OCI-LY3 (cell line): ENCODE results near the gene BRD1.

Experiments used
- H2AFZ ChIP-seq: fragments of 200-600, 300-600 bp; shearing (Covaris generic); 2 replicates; pipeline ENCODE4 v1.6.0; 2014; ENCODE audit warnings: antibody characterized with exemption, low read depth, low read length
- H3K27ac ChIP-seq: fragments of 200-600, 300-600 bp; sonication (generic); 2 replicates; pipeline ENCODE4 v1.5.1; 2014; ENCODE audit warnings: mild to moderate bottlenecking, low read length, moderate library complexity, mixed read lengths
- H3K27me3 ChIP-seq: fragments of 200-600, 300-600 bp; sonication (generic); 2 replicates; pipeline ENCODE4 v1.6.1; 2014; ENCODE audit warnings: low read depth, low read length, mixed read lengths
- H3K36me3 ChIP-seq: fragments of 200-600, 300-600 bp; sonication (generic); replicated peaks from 2 replicates; pipeline ENCODE3; 2014; ENCODE audit warnings: low read depth, low read length, mixed read lengths
- H3K4me1 ChIP-seq: fragments of 300-600, 200-600 bp; sonication (generic); 2 replicates; pipeline ENCODE4 v1.6.1; 2014; ENCODE audit warnings: low read length, mixed read lengths
- H3K4me2 ChIP-seq: fragments of 200-600, 300-600 bp; sonication (generic); 2 replicates; pipeline ENCODE4 v1.6.1; 2014; ENCODE audit warnings: low read length, mixed read lengths
- H3K4me3 ChIP-seq: fragments of 300-600, 200-600 bp; sonication (generic); 2 replicates; pipeline ENCODE4 v1.5.1; 2014; ENCODE audit warnings: antibody characterized with exemption, mild to moderate bottlenecking, low read length, moderate library complexity
- H3K79me2 ChIP-seq: fragments of 300-600, 200-600 bp; shearing (Covaris generic); 2 replicates; pipeline ENCODE4 v1.6.1; 2014; ENCODE audit warnings: mild to moderate bottlenecking, low read length, mixed read lengths
- H3K9ac ChIP-seq: fragments of 300-600, 200-600 bp; shearing (Covaris generic); 2 replicates; pipeline ENCODE4 v1.6.0; 2014; ENCODE audit warnings: mild to moderate bottlenecking, low read length, moderate library complexity
- H3K9me3 ChIP-seq: fragments of 200-600, 300-600 bp; shearing (Covaris generic); 2 replicates; pipeline ENCODE4 v1.6.1; 2014; ENCODE audit warnings: low read length, mixed read lengths; ENCODE audit not compliant: insufficient read depth
- H4K20me1 ChIP-seq: fragments of 200-600, 300-600 bp; sonication (generic); 2 replicates; pipeline ENCODE4 v1.6.1; 2016; ENCODE audit warnings: low read length, mixed read lengths; ENCODE audit not compliant: insufficient read depth
- CTCF ChIP-seq: fragments of 200-600, 300-600 bp; sonication (generic); IDR thresholded peaks from 2 replicates; pipeline ENCODE4 v1.5.1; 2014; ENCODE audit warnings: antibody characterized with exemption, low read length, low read depth
- EZH2phosphoT487 ChIP-seq: fragments of 200-600 bp; shearing (Covaris generic); IDR thresholded peaks from 2 replicates; pipeline ENCODE4 v1.6.1; 2018; ENCODE audit warnings: antibody characterized with exemption, mixed run types, low read depth

BRD1 gene

GRCh38 chr22:49814164-49814686, 13.4 kb downstream of the BRD1 start:
- H3K4me3 ChIP-seq = no peak overlapping the region
- H3K4me2 ChIP-seq = no peak overlapping the region
- peaks cover 100% of the 10 kb centered on the region for H3K79me2 ChIP-seq
- H3K36me3 ChIP-seq = peaks cover 10% of the 10 kb centered on the region
- peaks cover 74% of the 10 kb centered on the region for H4K20me1 ChIP-seq
- no peak overlapping the region for H2AFZ ChIP-seq
- no peak overlapping the region for H3K9ac ChIP-seq
- H3K4me1 ChIP-seq = peaks cover 6% of the 10 kb centered on the region
- no peaks in the 10 kb centered on the region for H3K9me3 ChIP-seq
- TF ChIP-seq EZH2phosphoT487 = no peak
- TF ChIP-seq CTCF = no peak
- H3K27me3 ChIP-seq = no peaks in the 10 kb centered on the region
- no peak overlapping the region for H3K27ac ChIP-seq

- Histone ChIP-seq H3K79me2 (peaks cover 100% of the 10 kb centered on the region), H2AFZ (no peak overlapping the region), H3K4me2 (no peak overlapping the region), H3K36me3 (peaks cover 10% of the 10 kb centered on the region), H3K4me1 (peaks cover 6% of the 10 kb centered on the region), H3K27me3 (no peaks in the 10 kb centered on the region), H3K27ac (no peak overlapping the region), H3K4me3 (no peak overlapping the region), H4K20me1 (peaks cover 77% of the 10 kb centered on the region), H3K9me3 (no peaks in the 10 kb centered on the region), H3K9ac (no peak overlapping the region)
- no peak for TF ChIP-seq EZH2phosphoT487
- TF ChIP-seq CTCF = no peak
Measured at GRCh38 chr22:49812838-49813237, 14.8 kb downstream of the BRD1 start.

- TF ChIP-seq CTCF (no peak), EZH2phosphoT487 (no peak)
- Histone ChIP-seq H3K9ac (no peak overlapping the region), H3K4me1 (peaks cover 6% of the 10 kb centered on the region), H4K20me1 (peaks cover 75% of the 10 kb centered on the region), H3K36me3 (peaks cover 4% of the 10 kb centered on the region), H3K4me3 (no peak overlapping the region), H2AFZ (no peak overlapping the region), H3K4me2 (no peak overlapping the region), H3K79me2 (peaks cover 100% of the 10 kb centered on the region), H3K27me3 (no peaks in the 10 kb centered on the region), H3K27ac (no peak overlapping the region), H3K9me3 (no peaks in the 10 kb centered on the region)
Measured at GRCh38 chr22:49811020-49811791, 16.5 kb downstream of the BRD1 start.

- Histone ChIP-seq H4K20me1 (peaks cover 73% of the 10 kb centered on the region), H3K36me3 (peaks cover 4% of the 10 kb centered on the region)
Measured at GRCh38 chr22:49810363-49811019, 17.2 kb downstream of the BRD1 start.

More at GRCh38 chr22:49810363-49811019, 17.2 kb downstream of the BRD1 start:
- Histone ChIP-seq H3K9me3 (no peaks in the 10 kb centered on the region), H3K27me3 (no peaks in the 10 kb centered on the region), H3K27ac (no peak overlapping the region), H3K4me2 (no peak overlapping the region), H3K4me1 (peaks cover 2% of the 10 kb centered on the region; the same call in 1 of the 2 replicates), H3K4me3 (no peak overlapping the region), H3K9ac (no peak overlapping the region), H2AFZ (no peak overlapping the region), H3K79me2 (peaks cover 100% of the 10 kb centered on the region)
- TF ChIP-seq EZH2phosphoT487 (no peak), CTCF (no peak)
